Measurements from ENCODE around the gene SHROOM1. TPM values are rescaled to one million over a fixed set of nuclear protein-coding genes. Genes with fewer than 3 reads are reported as not detected.

Gene SHROOM1
- total RNA-seq, 2 experiments from 2014 or later: 0.60 to 2.4 TPM

GRCh38 chr5:132829742-132830435 lies 558 bp downstream of the SHROOM1 start:
- Histone ChIP-seq H3K9me2 (ENCODE audit: insufficient read depth, low read length) (no peaks in the 10 kb centered on the region), H3K4me1 (ENCODE audit: insufficient read depth, low read length, poor library complexity, severe bottlenecking) (peaks cover 5% of the 10 kb centered on the region), H3K36me3 (ENCODE audit: insufficient read depth, low read length) (no peaks in the 10 kb centered on the region), H3K9me3 (ENCODE audit: low read length) (no peaks in the 10 kb centered on the region), H3K79me2 (ENCODE audit: insufficient read depth, low read depth, low read length) (no peaks in the 10 kb centered on the region), H3K4me2 (ENCODE audit: low read length) (peak overlapping the region; percentile 60), H2AFZ (ENCODE audit: low read length) (peak overlapping the region; percentile 35), H4K20me1 (ENCODE audit: insufficient read depth, low read length) (no peaks in the 10 kb centered on the region), H3K27ac (ENCODE audit: low read depth, low read length, poor library complexity, severe bottlenecking) (no peak overlapping the region), H3K4me3 (ENCODE audit: low read depth, low read length, poor library complexity, severe bottlenecking) (peak overlapping the region; percentile 63)
- BruUV-seq (replicated peaks): no TSS peak
- POLR2A ChIA-PET: no interaction called here
- CTCF ChIA-PET (ENCODE audit: unreplicated experiment): no interaction called here
- TF ChIP-seq EZH2phosphoT487 (IDR thresholded peaks at IDR 0.05; ENCODE audit: borderline replicate concordance, low read depth, low read length): no peak
- TF ChIP-seq, protein P1, sequence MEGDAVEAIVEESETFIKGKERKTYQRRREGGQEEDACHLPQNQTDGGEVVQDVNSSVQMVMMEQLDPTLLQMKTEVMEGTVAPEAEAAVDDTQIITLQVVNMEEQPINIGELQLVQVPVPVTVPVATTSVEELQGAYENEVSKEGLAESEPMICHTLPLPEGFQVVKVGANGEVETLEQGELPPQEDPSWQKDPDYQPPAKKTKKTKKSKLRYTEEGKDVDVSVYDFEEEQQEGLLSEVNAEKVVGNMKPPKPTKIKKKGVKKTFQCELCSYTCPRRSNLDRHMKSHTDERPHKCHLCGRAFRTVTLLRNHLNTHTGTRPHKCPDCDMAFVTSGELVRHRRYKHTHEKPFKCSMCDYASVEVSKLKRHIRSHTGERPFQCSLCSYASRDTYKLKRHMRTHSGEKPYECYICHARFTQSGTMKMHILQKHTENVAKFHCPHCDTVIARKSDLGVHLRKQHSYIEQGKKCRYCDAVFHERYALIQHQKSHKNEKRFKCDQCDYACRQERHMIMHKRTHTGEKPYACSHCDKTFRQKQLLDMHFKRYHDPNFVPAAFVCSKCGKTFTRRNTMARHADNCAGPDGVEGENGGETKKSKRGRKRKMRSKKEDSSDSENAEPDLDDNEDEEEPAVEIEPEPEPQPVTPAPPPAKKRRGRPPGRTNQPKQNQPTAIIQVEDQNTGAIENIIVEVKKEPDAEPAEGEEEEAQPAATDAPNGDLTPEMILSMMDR (conservative IDR thresholded peaks at IDR 0.05; ENCODE audit: low read length): peak; percentile 81
- intact Hi-C loops (cut with micrococcal nuclease; ENCODE audit: unreplicated experiment): loop anchor here (1.0 to 10.0 kb wide), 3 partner anchors 52 to 465 kb away; no protein-coding TSS in a partner anchor
- peak; percentile 73 for DNase-seq (ENCODE audit: low spot score)

DNA sequence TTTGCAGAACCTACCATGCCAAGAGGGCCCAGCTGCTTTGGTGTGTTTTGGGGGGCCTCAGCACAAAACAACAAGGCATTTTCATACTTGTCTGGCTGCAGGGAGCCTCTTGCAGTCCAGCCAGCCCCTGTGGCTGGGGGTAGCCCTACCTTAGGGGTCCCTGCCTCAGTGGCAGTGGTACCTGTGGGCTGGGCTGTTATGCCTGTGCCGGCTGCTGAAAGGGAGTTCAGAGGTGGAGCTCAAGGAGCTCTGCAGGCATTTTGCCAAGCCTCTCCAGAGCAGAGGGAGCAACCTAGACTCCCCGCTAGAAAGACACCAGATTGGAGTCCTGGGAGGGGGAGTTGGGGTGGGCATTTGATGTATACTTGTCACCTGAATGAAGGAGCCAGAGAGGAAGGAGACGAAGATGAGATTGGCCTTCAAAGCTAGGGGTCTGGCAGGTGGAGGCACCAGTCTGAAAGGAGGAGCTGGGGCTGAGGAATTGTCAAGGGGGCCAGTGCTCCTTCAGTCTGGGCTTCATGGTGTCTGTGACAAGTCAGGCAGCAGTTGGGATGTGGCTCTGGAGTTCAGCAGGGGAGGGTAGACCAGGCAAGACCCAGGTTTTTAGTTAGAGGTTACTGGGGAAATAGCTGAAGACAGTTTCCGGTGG lies 1.5 kb downstream of the SHROOM1 start:
- intact Hi-C loops (cut with micrococcal nuclease; ENCODE audit: unreplicated experiment): no loop called here
- H3K79me2 ChIP-seq (ENCODE audit: insufficient read depth, low read depth, low read length): no peaks in the 10 kb centered on the region
- no peaks in the 10 kb centered on the region for H3K9me3 ChIP-seq (ENCODE audit: low read length)
- CTCF ChIA-PET (ENCODE audit: unreplicated experiment): interaction anchor here (0.6 to 1.0 kb wide), 2 partner anchors 54 to 279 kb away, joined by 3 to 9 read pairs; no protein-coding TSS in a partner anchor
- H3K4me2 ChIP-seq (ENCODE audit: low read length): no peak overlapping the region
- no peak overlapping the region for H2AFZ ChIP-seq (ENCODE audit: low read length)
- peaks cover 5% of the 10 kb centered on the region for H3K4me1 ChIP-seq (ENCODE audit: insufficient read depth, low read length, poor library complexity, severe bottlenecking)
- no TSS peak for BruUV-seq (replicated peaks)
- POLR2A ChIA-PET: no interaction called here
- H3K36me3 ChIP-seq (ENCODE audit: insufficient read depth, low read length): no peaks in the 10 kb centered on the region
- H4K20me1 ChIP-seq (ENCODE audit: insufficient read depth, low read length): no peaks in the 10 kb centered on the region
- H3K4me3 ChIP-seq (ENCODE audit: low read depth, low read length, poor library complexity, severe bottlenecking): no peak overlapping the region
- no peak overlapping the region for H3K27ac ChIP-seq (ENCODE audit: low read depth, low read length, poor library complexity, severe bottlenecking)
- DNase-seq (ENCODE audit: low spot score): no peak
- no peak for TF ChIP-seq EZH2phosphoT487 (IDR thresholded peaks at IDR 0.05; ENCODE audit: borderline replicate concordance, low read depth, low read length)
- TF ChIP-seq, protein P1 (conservative IDR thresholded peaks at IDR 0.05; ENCODE audit: low read length): no peak
- H3K9me2 ChIP-seq (ENCODE audit: insufficient read depth, low read length): no peaks in the 10 kb centered on the region
